GM12878 (cell line): ENCODE results near the gene ARID3A. TPM values are rescaled to one million over a fixed set of nuclear protein-coding genes. Genes with fewer than 3 reads are reported as not detected.

Source experiments
- ATAC-seq: fragments of 200-7000 bp; cut with Tn5 transposase; 3 replicates; pipeline ENCODE4 v1.9.1; 2020; ENCODE audit warnings: mild to moderate bottlenecking, moderate library complexity
- BruUV-seq: library from RNA; stranded (reverse); fragments of 400-500 nt; replicated peaks from 2 replicates; lab custom pipeline; 2021; lab: Mats Ljungman, UMichigan
- CTCF ChIA-PET: fragments of 300-600 bp; sonication (Branson Sonifier 250); formaldehyde crosslinking; extraction: SDS; loops from one replicate; lab custom pipeline; 2021; ENCODE audit warnings: inconsistent platforms; lab: Yijun Ruan, JAX
- POLR2A ChIA-PET: fragments of 350-600 bp; formaldehyde crosslinking; extraction: SDS; loops from one replicate; lab custom pipeline; 2021; ENCODE audit warnings: inconsistent platforms; lab: Charles Lee
- RAD21 ChIA-PET: fragments of 300-600 bp; sonication (Branson Sonifier 250); formaldehyde crosslinking; loops from one replicate; lab custom pipeline; 2023; ENCODE audit warnings: antibody characterized with exemption; ENCODE audit not compliant: unreplicated experiment; lab: Charles Lee
- SMC1A ChIA-PET: fragments of 300-600 bp; sonication (Branson Sonifier 250); formaldehyde crosslinking; loops from one replicate; lab custom pipeline; 2023; ENCODE audit not compliant: unreplicated experiment, uncharacterized antibody; lab: Charles Lee
- DNase-seq: peaks from one replicate; pipeline ENCODE4 v3.0.0-alpha.2; 2011; ENCODE audit warnings: low read depth, low spot score
- FAIRE-seq: peaks from 3 replicates; lab custom pipeline; 2011; peaks lifted over from hg19 to GRCh38; lab: Jason Lieb, UNC
- H2AFZ ChIP-seq: 2 replicates; pipeline ENCODE4 v1.6.0; 2011; ENCODE audit warnings: low read depth, low read length, control low read depth; ENCODE audit not compliant: control insufficient read depth
- H3K27ac ChIP-seq: 2 replicates; pipeline ENCODE4 v1.5.1; 2011; ENCODE audit warnings: control low read depth; ENCODE audit not compliant: control insufficient read depth, insufficient read depth
- H3K27me3 ChIP-seq, 2 experiments: replicated peaks in 1 of 2; 2 replicates each; pipeline versions ENCODE4 v1.6.0 to v1.6.1; 2011; ENCODE audit warnings: low read length in 1 of 2; ENCODE audit not compliant: control insufficient read depth in 2 of 2, insufficient read depth in 2 of 2
- H3K36me3 ChIP-seq, 2 experiments: 2 replicates each; pipeline ENCODE4 v1.5.1; 2011; ENCODE audit warnings: low read length in 1 of 2; ENCODE audit not compliant: control insufficient read depth in 2 of 2, insufficient read depth in 2 of 2
- H3K4me1 ChIP-seq: 2 replicates; pipeline ENCODE4 v1.6.1; 2011; ENCODE audit warnings: mild to moderate bottlenecking, low read length, moderate library complexity, mixed read lengths; ENCODE audit not compliant: control insufficient read depth, insufficient read depth
- H3K4me2 ChIP-seq: 2 replicates; pipeline ENCODE4 v1.6.0; 2011; ENCODE audit warnings: control low read depth; ENCODE audit not compliant: control insufficient read depth, insufficient read depth
- H3K4me3 ChIP-seq: fragments of 200-600 bp; sonication (generic); 2 replicates; pipeline ENCODE4 v1.5.1; 2016
- H3K79me2 ChIP-seq: 2 replicates; pipeline ENCODE4 v1.6.0; 2011; ENCODE audit warnings: low read length; ENCODE audit not compliant: control insufficient read depth, insufficient read depth
- H3K9ac ChIP-seq: 2 replicates; pipeline ENCODE4 v1.8.0; 2011; ENCODE audit warnings: low read length, control low read depth, mixed read lengths; ENCODE audit not compliant: control insufficient read depth, insufficient read depth
- H3K9me3 ChIP-seq: replicated peaks from 3 replicates; pipeline ENCODE4 v1.5.1; 2011; ENCODE audit warnings: mild to moderate bottlenecking, low read length; ENCODE audit not compliant: control insufficient read depth, insufficient read depth
- H4K20me1 ChIP-seq: 2 replicates; pipeline ENCODE4 v1.6.0; 2011; ENCODE audit not compliant: control insufficient read depth, insufficient read depth
- BCL11A ChIP-seq: IDR thresholded peaks from 2 replicates; pipeline ENCODE4 v1.6.1; 2011; ENCODE audit warnings: low read depth, low read length
- ELK1 ChIP-seq: IDR thresholded peaks from 2 replicates; pipeline ENCODE4 v1.6.1; 2012; ENCODE audit warnings: low read depth, low read length, improper control_type of control experiment
- GATAD2B ChIP-seq: fragments of 450-650 bp; conservative IDR thresholded peaks from 2 replicates; pipeline ENCODE4 v1.6.1; 2017; ENCODE audit warnings: low read depth, mild to moderate bottlenecking, moderate library complexity
- JUNB ChIP-seq: IDR thresholded peaks from 2 replicates; pipeline ENCODE4 v1.6.1; 2016; ENCODE audit warnings: antibody characterized with exemption, mild to moderate bottlenecking
- MEF2A ChIP-seq: IDR thresholded peaks from 2 replicates; pipeline ENCODE4 v1.6.1; 2011; ENCODE audit warnings: low read depth, mild to moderate bottlenecking, low read length, moderate library complexity; ENCODE audit not compliant: insufficient read depth
- MXI1 ChIP-seq: fragments of 150-350 bp; IDR thresholded peaks from 2 replicates; pipeline ENCODE4 v1.6.1; 2011; ENCODE audit warnings: low read depth, mild to moderate bottlenecking, inconsistent platforms, low read length, improper control_type of control experiment
- NFYA ChIP-seq: IDR thresholded peaks from 2 replicates; pipeline ENCODE4 v1.6.1; 2011; ENCODE audit warnings: low read depth, mild to moderate bottlenecking, low read length, improper control_type of control experiment, borderline replicate concordance
- NR2C1 ChIP-seq: fragments of 450-650 bp; IDR thresholded peaks from 2 replicates; pipeline ENCODE4 v1.6.1; 2017; ENCODE audit warnings: antibody characterized with exemption, mild to moderate bottlenecking, moderate library complexity
- PAX8 ChIP-seq: fragments of 450-650 bp; IDR thresholded peaks from 2 replicates; pipeline ENCODE4 v1.6.1; 2017; ENCODE audit warnings: mild to moderate bottlenecking, moderate library complexity
- POLR2AphosphoS5 ChIP-seq: IDR thresholded peaks from 2 replicates; pipeline ENCODE4 v1.6.1; 2011; ENCODE audit warnings: mild to moderate bottlenecking, low read length, inconsistent platforms
- RAD21 ChIP-seq: IDR thresholded peaks from 2 replicates; pipeline ENCODE4 v1.6.1; 2011; ENCODE audit warnings: mild to moderate bottlenecking, low read depth, low read length, moderate library complexity; ENCODE audit not compliant: insufficient read depth
- SIN3A ChIP-seq: IDR thresholded peaks from 2 replicates; pipeline ENCODE4 v1.6.1; 2012; ENCODE audit warnings: low read depth, low read length, improper control_type of control experiment
- SMARCA5 ChIP-seq: fragments of 450-650 bp; IDR thresholded peaks from 2 replicates; pipeline ENCODE4 v1.6.1; 2017; ENCODE audit warnings: mild to moderate bottlenecking
- SREBF1 ChIP-seq: IDR thresholded peaks from 2 replicates; pipeline ENCODE4 v1.6.1; 2012; ENCODE audit warnings: mild to moderate bottlenecking, low read length
- TCF7 ChIP-seq: IDR thresholded peaks from 2 replicates; pipeline ENCODE4 v1.6.1; 2014; ENCODE audit warnings: antibody characterized with exemption, borderline replicate concordance
- YBX1 ChIP-seq: fragments of 450-650 bp; IDR thresholded peaks from 2 replicates; pipeline ENCODE4 v1.6.1; 2016; ENCODE audit warnings: antibody characterized with exemption
- WGBS: methylation state at CpG from one replicate; pipeline ENCODE4 v1.1.6; 2016; ENCODE audit warnings: low lambda C conversion rate; ENCODE audit not compliant: insufficient replicate concordance, insufficient coverage; ENCODE audit errors: missing lambda C conversion rate; 5-methylcytosine and 5-hydroxymethylcytosine counted together
- in situ Hi-C: fragments of 300-500 bp; cut with MboI; formaldehyde crosslinking; loops from 9 replicates; pipeline ENCODE4 v1.14.3; 2018; ENCODE audit warnings: mixed read lengths
- intact Hi-C: fragments of 100-400 bp; cut with micrococcal nuclease; formaldehyde crosslinking; loops from one replicate; pipeline ENCODE4 v1.14.2; 2022; ENCODE audit not compliant: unreplicated experiment
- polyA plus RNA-seq, 11 experiments: library from polyadenylated mRNA; depleted of rRNA in 4 of 11; unstranded in 6 of 11; stranded (reverse) in 5 of 11; fragments of >200 nt; fragmentation: Nextera tagmentation in 4 of 11; fragmentation: Illumina TruSeq in 1 of 11; extraction: Ambion mirVana in 4 of 11; extraction: Trizol in 1 of 11; gene quantifications; 1 replicate in 1 of 11; 2 replicates in 10 of 11; pipeline versions ENCODE4 v1.2.1 to v1.2.3, GENCODE V29; 2011 to 2016; ENCODE audit warnings: inconsistent platforms in 2 of 11, missing spikeins in 2 of 11, low read depth in 1 of 11
- total RNA-seq, 4 experiments: library from RNA; depleted of rRNA in 3 of 4; stranded (reverse); fragments of >200 nt in 3 of 4; fragmentation: Illumina TruSeq in 1 of 4; extraction: Trizol in 1 of 4; gene quantifications; 2 replicates each; pipeline versions ENCODE4 v1.2.1 to v1.2.3, GENCODE V29; 2013 to 2021

ARID3A gene
- total and polyA plus RNA-seq, 10 of the 15 experiments (the other 5 are each of a cell fraction or from before 2014, with no cell fraction given): 0.76 to 70.0 (median 16.7) TPM

GRCh38 chr19:890831-891230, 35.0 kb upstream of the ARID3A start:
- H3K4me1 ChIP-seq: no peaks in the 10 kb centered on the region
- no peak overlapping the region for H3K4me3 ChIP-seq
- H3K79me2 ChIP-seq: peaks cover 7% of the 10 kb centered on the region
- no peak for TF ChIP-seq PAX8
- TF ChIP-seq MXI1: no peak
- no peak for TF ChIP-seq TCF7
- no peak for TF ChIP-seq RAD21
- no peak for TF ChIP-seq YBX1
- TF ChIP-seq NFYA: no peak
- no peak for TF ChIP-seq MEF2A
- TF ChIP-seq SMARCA5: no peak
- TF ChIP-seq SREBF1: no peak
- no peak for TF ChIP-seq SIN3A
- no peak for TF ChIP-seq NR2C1
- TF ChIP-seq POLR2AphosphoS5: no peak
- no peak for TF ChIP-seq GATAD2B
- no peak for TF ChIP-seq ELK1
- TF ChIP-seq BCL11A: no peak
- TF ChIP-seq JUNB: no peak
- FAIRE-seq (no peak), DNase-seq (no peak), ATAC-seq (no peak)
- H3K9ac ChIP-seq: no peak overlapping the region
- H3K36me3 ChIP-seq: peaks cover 0 to 3% of the 10 kb centered on the region in 2 experiments; a peak in 3 of 4 replicates
- peak overlapping the region; percentile 3; the same call in 1 of the 2 replicates for H3K4me2 ChIP-seq
- ChIA-PET CTCF (no interaction called here), RAD21 (no interaction called here), SMC1A (interaction anchor here (0.6 kb wide), 1 partner anchor 321 kb away, joined by 3 read pairs; no protein-coding TSS in a partner anchor), POLR2A (no interaction called here)
- H3K27me3 ChIP-seq: no peaks in the 10 kb centered on the region
- no peaks in the 10 kb centered on the region for H4K20me1 ChIP-seq
- intact Hi-C loops: no loop called here
- in situ Hi-C loops: no loop called here
- no TSS peak for BruUV-seq
- no peak overlapping the region for H3K27ac ChIP-seq
- H3K9me3 ChIP-seq: no peaks in the 10 kb centered on the region
- WGBS: 91% methylated on average over 18 of the region's 18 CpGs
- H2AFZ ChIP-seq: no peak overlapping the region
